GM19452 (cell line): ENCODE results near the gene POTEB2.
"Not testable (repeated sequence)": the region's sequence is repeated elsewhere in the genome, so short reads cannot be mapped to it uniquely, and the experiment has no call there.

Source experiments
- ATAC-seq: cut with Tn5 transposase; IDR thresholded peaks from one replicate; pipeline ENCODE4 v1.9.1; 2021; ENCODE audit not compliant: unreplicated experiment

The POTEB2 gene

DNA sequence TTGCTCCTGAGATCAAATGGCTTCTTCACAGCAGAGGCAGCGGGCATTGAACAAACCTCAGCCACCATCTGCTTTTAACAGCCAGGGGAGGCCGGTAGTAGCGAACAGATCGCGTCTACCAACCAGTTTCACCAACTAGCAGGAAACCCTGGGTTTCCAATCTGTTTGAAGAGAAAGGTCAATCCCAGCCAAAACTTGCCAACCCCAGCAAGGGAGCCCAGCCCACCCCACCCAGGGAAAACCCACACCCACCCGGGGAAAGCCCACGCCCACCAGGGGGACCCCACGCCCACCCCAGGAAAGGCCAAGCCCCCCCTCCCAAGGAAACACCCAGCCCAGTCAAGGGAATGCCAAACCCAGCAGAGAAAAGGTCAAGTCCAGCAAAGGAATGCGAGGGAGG, at the start of gene POTEB2:
TSS of gene POTEB2 (minus strand) at position 101 of the 400 bp plus-strand sequence. CDS start at position 68, 33 bp downstream.
- ATAC-seq: not testable (repeated sequence)

GRCh38 chr15:20879916-20880315, 13.8 kb upstream of the POTEB2 start:
- ATAC-seq: not testable (repeated sequence)

GRCh38 chr15:20878464-20878863, 12.3 kb upstream of the POTEB2 start:
- not testable (repeated sequence) for ATAC-seq

DNA sequence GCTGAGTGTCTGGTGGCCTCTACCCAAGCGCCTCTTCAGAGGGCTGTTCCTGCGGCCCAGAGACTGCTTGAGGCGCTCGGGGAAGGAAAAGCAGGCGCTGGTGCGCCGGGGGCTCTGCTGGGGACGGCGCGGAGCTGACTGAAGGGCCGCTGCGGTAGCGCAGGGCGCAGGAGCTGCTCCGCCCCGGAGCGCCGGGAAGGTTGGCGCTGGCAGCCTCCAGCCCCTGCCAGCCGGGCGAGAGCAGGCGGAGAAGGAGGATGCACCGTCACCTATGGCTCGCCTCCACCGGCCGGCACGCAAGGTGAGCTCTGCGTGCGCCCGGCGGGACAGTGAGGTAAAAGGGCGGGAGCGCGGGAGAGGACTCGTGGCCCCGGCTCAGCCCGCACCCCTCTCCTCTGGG, 11.7 kb upstream of the POTEB2 start:
- not testable (repeated sequence) for ATAC-seq
